Fibroblast of the aortic adventitia (primary cell): ENCODE results near the gene MYBPH. TPM values are rescaled to one million over a fixed set of nuclear protein-coding genes. Genes with fewer than 3 reads are reported as not detected.

Experiments
- DNase-seq: peaks from one replicate; pipeline ENCODE4 v3.0.0-alpha.2; 2010; ENCODE audit warnings: low read depth
- H3K4me3 ChIP-seq: 2 replicates; pipeline ENCODE4 v1.5.1; 2011; ENCODE audit warnings: low read depth, mild to moderate bottlenecking, control low read depth, low read length, moderate library complexity
- total RNA-seq: library from RNA; depleted of rRNA; stranded (reverse); fragments of >200 nt; gene quantifications from 2 replicates; pipeline ENCODE4 v1.2.3, GENCODE V29; 2012; ENCODE audit warnings: low replicate concordance
- TF ChIP-seq, protein P1 (sequence below): IDR thresholded peaks from 2 replicates; pipeline ENCODE4 v1.5.1; 2011; ENCODE audit warnings: mild to moderate bottlenecking, low read length, control low read depth, inconsistent platforms; ENCODE audit not compliant: insufficient read depth

MYBPH gene
- total RNA-seq, 1 donor: not detected

DNA sequence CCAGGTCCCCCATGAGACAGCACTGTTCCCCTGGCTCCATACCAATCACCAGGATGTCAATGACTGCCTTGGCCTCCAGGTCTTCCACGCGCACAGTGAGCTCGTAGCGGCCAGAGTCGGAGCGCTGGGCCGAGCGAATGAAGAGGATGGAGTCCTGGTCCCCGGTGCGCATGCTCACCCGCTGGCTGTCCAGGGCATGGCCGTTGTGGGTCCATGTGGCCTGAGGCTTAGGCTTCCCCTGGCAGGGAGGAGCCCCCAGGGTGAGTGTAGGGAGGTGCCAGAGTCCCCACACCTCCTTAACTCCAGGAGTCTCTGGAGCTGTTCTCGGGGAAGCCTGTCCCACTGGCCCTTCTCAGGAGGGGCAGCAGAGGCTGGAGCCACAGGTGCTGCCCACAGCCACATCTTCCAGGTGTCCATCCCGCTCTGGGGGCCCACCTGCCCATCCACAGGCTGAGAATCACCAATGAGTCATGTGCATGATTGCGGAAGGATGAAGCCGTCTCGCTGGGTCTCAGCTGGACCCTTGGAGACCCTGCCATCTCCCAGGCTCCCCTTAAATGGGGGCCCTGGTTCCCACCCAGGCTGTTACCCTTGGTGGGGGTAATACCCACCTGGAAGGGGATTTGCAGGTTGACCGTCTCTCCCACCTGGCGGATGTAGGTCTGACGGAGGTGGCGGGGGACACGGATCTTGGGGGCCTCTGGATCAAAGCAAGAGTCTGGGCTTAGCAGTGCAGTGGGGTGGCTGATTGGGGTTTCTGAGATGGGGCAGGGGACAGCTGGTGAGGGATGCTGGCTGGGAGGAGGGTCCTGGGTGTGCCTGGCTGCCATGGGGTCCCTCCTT lies 4.1 kb downstream of the MYBPH start:
- no peak for DNase-seq
- TF ChIP-seq, protein P1, sequence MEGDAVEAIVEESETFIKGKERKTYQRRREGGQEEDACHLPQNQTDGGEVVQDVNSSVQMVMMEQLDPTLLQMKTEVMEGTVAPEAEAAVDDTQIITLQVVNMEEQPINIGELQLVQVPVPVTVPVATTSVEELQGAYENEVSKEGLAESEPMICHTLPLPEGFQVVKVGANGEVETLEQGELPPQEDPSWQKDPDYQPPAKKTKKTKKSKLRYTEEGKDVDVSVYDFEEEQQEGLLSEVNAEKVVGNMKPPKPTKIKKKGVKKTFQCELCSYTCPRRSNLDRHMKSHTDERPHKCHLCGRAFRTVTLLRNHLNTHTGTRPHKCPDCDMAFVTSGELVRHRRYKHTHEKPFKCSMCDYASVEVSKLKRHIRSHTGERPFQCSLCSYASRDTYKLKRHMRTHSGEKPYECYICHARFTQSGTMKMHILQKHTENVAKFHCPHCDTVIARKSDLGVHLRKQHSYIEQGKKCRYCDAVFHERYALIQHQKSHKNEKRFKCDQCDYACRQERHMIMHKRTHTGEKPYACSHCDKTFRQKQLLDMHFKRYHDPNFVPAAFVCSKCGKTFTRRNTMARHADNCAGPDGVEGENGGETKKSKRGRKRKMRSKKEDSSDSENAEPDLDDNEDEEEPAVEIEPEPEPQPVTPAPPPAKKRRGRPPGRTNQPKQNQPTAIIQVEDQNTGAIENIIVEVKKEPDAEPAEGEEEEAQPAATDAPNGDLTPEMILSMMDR: no peak
- H3K4me3 ChIP-seq: no peak overlapping the region

DNA sequence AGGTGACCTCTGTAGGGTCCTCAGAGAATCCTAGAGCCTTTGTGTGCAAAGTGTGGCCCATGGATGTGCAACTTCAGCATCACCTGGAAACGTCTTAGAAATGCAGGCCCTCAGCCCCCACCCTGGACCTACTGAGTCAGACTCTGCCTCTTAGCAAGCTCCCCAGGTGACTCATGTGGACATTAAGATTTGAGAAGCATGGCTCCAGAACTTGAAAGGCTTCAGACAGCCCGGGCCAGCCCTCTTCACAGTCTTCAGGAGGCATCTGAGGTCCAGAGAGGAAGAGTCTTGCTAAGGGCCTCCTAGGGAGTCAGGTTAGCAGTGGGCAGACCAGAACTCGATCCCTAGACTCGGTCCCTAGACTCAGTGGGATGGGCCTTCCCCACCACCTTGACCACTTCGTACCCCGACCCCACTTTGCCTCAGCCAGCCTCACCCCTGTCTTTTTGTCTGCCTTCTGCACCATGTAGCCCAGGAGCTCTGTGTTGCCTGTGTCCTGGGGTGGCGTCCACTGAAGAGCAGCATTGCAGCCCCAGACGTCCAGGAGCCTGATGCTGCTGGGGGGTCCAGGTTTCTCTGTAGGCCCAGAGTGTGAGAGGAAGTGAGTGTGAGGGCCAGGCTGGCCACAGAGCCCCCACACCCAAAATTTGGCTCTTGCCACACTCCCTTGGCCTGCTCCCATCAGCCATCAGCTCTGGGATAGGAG lies 4.8 kb downstream of the MYBPH start:
- TF ChIP-seq, protein P1: no peak
- no peak overlapping the region for H3K4me3 ChIP-seq
- DNase-seq: no peak

DNA sequence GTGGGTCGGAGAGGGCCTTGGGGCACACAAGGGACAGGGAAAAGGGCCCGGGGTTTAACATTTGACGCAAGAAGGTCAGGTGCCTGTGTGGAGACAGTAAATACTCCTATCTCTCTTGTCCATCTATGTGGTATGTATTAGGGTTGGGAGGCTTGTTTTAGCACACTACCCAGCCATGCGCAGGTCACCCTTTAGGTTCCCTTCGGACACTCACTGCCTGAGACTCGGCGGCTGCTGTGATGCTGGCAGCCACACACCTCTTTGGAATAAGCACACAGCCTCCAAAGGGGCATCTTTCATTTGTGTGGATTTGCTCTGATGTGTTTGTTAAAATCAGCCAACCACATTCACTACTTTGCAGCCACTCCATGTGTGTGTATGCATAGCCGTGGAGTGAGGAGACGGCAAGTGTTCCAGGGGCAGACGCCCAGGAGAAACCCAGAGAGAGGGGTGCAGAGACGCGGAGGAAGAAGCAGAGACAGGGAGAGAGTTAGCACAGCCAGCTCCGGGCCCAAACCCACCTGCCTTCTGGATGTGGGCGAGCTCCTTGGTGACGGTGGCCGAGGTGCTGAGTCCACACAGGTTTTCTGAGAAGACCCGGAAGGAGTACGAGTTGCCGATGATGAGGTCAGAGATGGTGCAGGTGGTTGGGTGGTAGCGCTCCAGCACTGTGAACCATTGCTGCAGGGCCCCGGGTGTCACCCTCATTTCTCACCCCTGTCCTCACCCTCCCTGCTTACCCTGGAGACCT lies 5.7 kb downstream of the MYBPH start:
- TF ChIP-seq, protein P1: no peak
- no peak overlapping the region for H3K4me3 ChIP-seq
- DNase-seq: no peak

DNA sequence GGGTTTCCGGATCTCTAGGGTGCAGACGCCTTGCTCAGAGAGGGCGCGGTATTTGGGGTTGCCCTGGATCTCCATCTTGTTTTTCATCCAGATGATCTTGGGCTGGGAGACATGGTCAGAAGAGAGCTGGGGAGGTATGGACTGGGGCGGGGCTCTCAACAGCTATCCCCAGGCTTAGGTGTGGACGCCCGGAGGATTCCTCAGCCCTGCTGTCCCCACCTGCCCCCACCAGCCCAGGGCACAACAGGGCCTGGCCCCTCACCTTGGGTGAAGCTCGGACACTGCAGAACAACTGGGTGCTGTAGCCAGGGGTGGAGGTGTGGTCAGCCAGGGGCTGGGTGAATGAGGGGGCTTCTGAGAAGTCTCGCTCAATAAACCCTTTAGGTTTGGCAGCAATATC lies 6.6 kb downstream of the MYBPH start:
- H3K4me3 ChIP-seq: no peak overlapping the region
- DNase-seq: no peak
- TF ChIP-seq, protein P1: no peak

DNA sequence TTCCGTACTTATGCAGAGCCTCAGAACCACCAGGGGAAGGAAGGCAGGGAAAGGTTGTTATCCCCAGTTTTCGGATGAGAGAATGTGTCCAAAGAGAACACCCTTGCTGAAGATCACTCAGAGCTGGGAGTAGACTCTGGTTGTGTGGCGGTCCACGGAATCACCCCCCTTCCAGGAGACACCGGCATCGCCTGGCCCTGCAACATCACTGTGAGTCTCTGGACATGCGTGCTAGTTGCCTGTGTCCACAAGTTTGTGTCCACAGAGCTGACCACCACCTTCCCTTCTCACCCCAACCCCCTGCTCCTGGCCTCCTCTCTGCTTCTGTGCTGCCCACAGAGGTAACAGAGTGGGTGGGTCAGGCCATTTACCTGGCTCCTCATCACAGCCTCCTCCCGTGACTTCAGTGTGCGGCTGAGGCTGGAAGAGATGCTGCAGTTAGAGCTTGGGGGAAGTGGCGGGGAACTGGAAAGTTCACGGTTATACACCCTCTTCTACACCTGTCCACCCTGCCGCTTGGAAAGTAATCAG lies 7.3 kb downstream of the MYBPH start:
- DNase-seq: no peak
- H3K4me3 ChIP-seq: no peak overlapping the region
- TF ChIP-seq, protein P1: no peak

DNA sequence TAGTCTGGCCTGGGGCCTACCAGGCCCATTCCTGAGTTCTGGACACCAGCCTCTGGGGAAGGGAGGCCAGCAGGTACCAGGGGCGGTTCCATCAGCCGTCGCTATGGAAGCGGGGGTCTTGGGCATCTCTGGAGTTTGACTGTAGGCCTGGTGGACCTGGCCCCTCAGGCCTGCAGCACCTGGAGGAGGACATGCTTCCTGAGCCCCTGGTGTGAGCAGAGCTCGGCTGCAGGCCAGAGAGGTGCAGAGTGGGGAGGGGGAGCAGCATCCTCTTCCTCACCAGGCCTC lies 7.8 kb downstream of the MYBPH start:
- DNase-seq: no peak
- TF ChIP-seq, protein P1: no peak
- H3K4me3 ChIP-seq: no peak overlapping the region
